CD14-positive monocyte (primary cell): ENCODE results near the gene SLC6A13. TPM values are rescaled to one million over a fixed set of nuclear protein-coding genes. Genes with fewer than 3 reads are reported as not detected.

Experiments used
- DNase-seq, 3 donors: peaks; one replicate each; pipeline ENCODE4 v3.0.0-alpha.2; 2011 to 2022
- H2AFZ ChIP-seq: 2 replicates; pipeline ENCODE4 v1.6.0; 2012; ENCODE audit warnings: mild to moderate bottlenecking, low read depth, low read length, inconsistent platforms; ENCODE audit not compliant: insufficient read depth, poor library complexity, severe bottlenecking
- H3K27ac ChIP-seq, 2 donors: 1 replicate in 1 of 2; 2 replicates in 1 of 2; pipeline ENCODE4 v1.5.1; 2012 to 2013; ENCODE audit warnings: low read length in 2 of 2, control low read depth in 1 of 2, inconsistent platforms in 1 of 2, low read depth in 1 of 2, mild to moderate bottlenecking in 1 of 2
- H3K27me3 ChIP-seq, 2 donors: one replicate each; pipeline versions ENCODE4 v1.6.0 to v1.6.1; 2011 to 2013; ENCODE audit warnings: low read length in 2 of 2; ENCODE audit not compliant: control insufficient read depth in 2 of 2, insufficient read depth in 2 of 2
- H3K36me3 ChIP-seq, 2 donors: replicated peaks in 1 of 2; 1 replicate in 1 of 2; 2 replicates in 1 of 2; pipeline versions ENCODE4 v1.5.1 to v1.6.1; 2012 to 2013; ENCODE audit warnings: low read length in 2 of 2, control low read depth in 1 of 2, inconsistent platforms in 1 of 2, mild to moderate bottlenecking in 1 of 2; ENCODE audit not compliant: insufficient read depth in 2 of 2, control insufficient read depth in 1 of 2
- H3K4me1 ChIP-seq, 2 donors: 1 replicate in 1 of 2; 2 replicates in 1 of 2; pipeline versions ENCODE4 v1.5.1 to v1.6.1; 2012 to 2013; ENCODE audit warnings: low read length in 2 of 2, control low read depth in 1 of 2, inconsistent platforms in 1 of 2, mild to moderate bottlenecking in 1 of 2, moderate library complexity in 1 of 2; ENCODE audit not compliant: insufficient read depth in 2 of 2, control insufficient read depth in 1 of 2
- H3K4me2 ChIP-seq: replicated peaks from 2 replicates; pipeline ENCODE3; 2012; ENCODE audit warnings: low read length, moderate library complexity, mild to moderate bottlenecking; ENCODE audit not compliant: poor library complexity, severe bottlenecking; ENCODE audit errors: extremely low read depth
- H3K4me3 ChIP-seq, 3 experiments: fragments of 200-600 bp in 1 of 3; sonication (generic) in 1 of 3; replicated peaks in 1 of 3; 1 replicate in 2 of 3; 2 replicates in 1 of 3; pipeline ENCODE4 v1.5.1; 2011 to 2013; ENCODE audit warnings: low read length in 3 of 3, mild to moderate bottlenecking in 3 of 3, control low read depth in 2 of 3, low read depth in 2 of 3, inconsistent platforms in 1 of 3, moderate library complexity in 1 of 3
- H3K79me2 ChIP-seq: 2 replicates; pipeline ENCODE4 v1.6.0; 2012; ENCODE audit warnings: mild to moderate bottlenecking, control low read depth, inconsistent platforms, low read length, moderate library complexity; ENCODE audit not compliant: insufficient read depth
- H3K9ac ChIP-seq: 2 replicates; pipeline ENCODE4 v1.6.0; 2017; ENCODE audit warnings: low read length, mild to moderate bottlenecking; ENCODE audit not compliant: insufficient read depth, poor library complexity, severe bottlenecking
- H3K9me3 ChIP-seq, 2 donors: replicated peaks in 1 of 2; 1 replicate in 1 of 2; 2 replicates in 1 of 2; pipeline versions ENCODE4 v1.5.1 to v1.6.1; 2012 to 2013; ENCODE audit warnings: low read length in 2 of 2, control low read depth in 1 of 2; ENCODE audit not compliant: control insufficient read depth in 1 of 2, insufficient read depth in 1 of 2
- H4K20me1 ChIP-seq: 2 replicates; pipeline ENCODE4 v1.6.0; 2012; ENCODE audit warnings: mild to moderate bottlenecking, low read length, control low read depth, moderate library complexity; ENCODE audit not compliant: insufficient read depth
- H3K27ac Mint-ChIP-seq, 7 donors: one replicate each; pipeline ENCODE4 v1.8.0; 2020; ENCODE audit warnings: mild to moderate bottlenecking in 7 of 7, mixed read lengths in 7 of 7, moderate library complexity in 6 of 7, inconsistent platforms in 2 of 7
- H3K27me3 Mint-ChIP-seq, 3 donors: one replicate each; pipeline ENCODE4 v1.8.0; 2021 to 2022; ENCODE audit warnings: low read depth in 3 of 3, mild to moderate bottlenecking in 3 of 3, mixed read lengths in 3 of 3, moderate library complexity in 3 of 3, inconsistent platforms in 1 of 3
- H3K36me3 Mint-ChIP-seq, 2 donors: one replicate each; pipeline ENCODE4 v1.8.0; 2020; ENCODE audit warnings: mixed read lengths in 2 of 2, inconsistent platforms in 1 of 2, mild to moderate bottlenecking in 1 of 2
- H3K4me1 Mint-ChIP-seq: one replicate; pipeline ENCODE4 v1.8.0; 2020; ENCODE audit warnings: mild to moderate bottlenecking, mixed read lengths
- H3K4me3 Mint-ChIP-seq, 2 donors: one replicate each; pipeline ENCODE4 v1.8.0; 2020; ENCODE audit warnings: mild to moderate bottlenecking in 2 of 2, mixed read lengths in 2 of 2, moderate library complexity in 1 of 2
- H3K9me3 Mint-ChIP-seq, 7 donors: one replicate each; pipeline ENCODE4 v1.8.0; 2020 to 2022; ENCODE audit warnings: mixed read lengths in 7 of 7, mild to moderate bottlenecking in 6 of 7, moderate library complexity in 6 of 7, inconsistent platforms in 2 of 7
- WGBS: methylation state at CpG from one replicate; pipeline ENCODE4 v1.1.5; 2013; ENCODE audit warnings: missing lambda C conversion rate; ENCODE audit not compliant: insufficient coverage; 5-methylcytosine and 5-hydroxymethylcytosine counted together
- intact Hi-C, 2 donors: fragments of 100-400 bp; cut with micrococcal nuclease; formaldehyde crosslinking; loops; one replicate each; pipeline versions ENCODE4 v1.15.0 to v1.15.1; 2023
- polyA plus RNA-seq, 3 donors: library from polyadenylated mRNA; depleted of rRNA in 1 of 3; unstranded in 2 of 3; stranded (reverse) in 1 of 3; fragments of 300-500 nt in 2 of 3; fragments of >200 nt in 1 of 3; fragmentation: Illumina TruSeq in 2 of 3; gene quantifications; 1 replicate in 2 of 3; 2 replicates in 1 of 3; pipeline ENCODE4 v1.2.3, GENCODE V29; 2012 to 2021
- TF ChIP-seq, protein P1 (sequence below): fragments of 200-600 bp; IDR thresholded peaks from one replicate; pipeline ENCODE4 v1.8.0; 2022; ENCODE audit warnings: antibody characterized with exemption, mild to moderate bottlenecking

Gene SLC6A13
- polyA plus RNA-seq, 3 donors: 0.13 TPM; not detected in 2

DNA sequence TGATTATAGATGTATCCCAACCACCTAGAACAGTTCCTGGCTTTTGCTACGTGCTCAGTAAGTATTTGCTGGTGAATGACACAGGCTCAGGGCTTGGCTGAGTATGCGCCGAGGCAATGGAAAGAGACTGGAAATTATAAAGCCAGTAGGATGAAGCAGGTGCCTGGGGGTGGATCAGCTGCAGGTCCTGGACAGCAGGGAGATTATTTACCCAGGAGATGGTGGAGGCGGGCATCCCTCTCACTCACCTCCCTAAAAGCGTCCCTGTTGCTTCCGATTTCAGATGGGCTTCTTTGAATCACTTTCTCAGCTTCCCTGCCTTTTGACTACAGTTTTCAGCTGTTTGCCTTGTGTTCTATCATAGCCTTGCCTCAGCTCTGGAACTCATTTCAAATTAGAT, 6.4 kb downstream of the SLC6A13 start:
- Histone ChIP-seq H2AFZ (no peak overlapping the region), H3K4me1 (no peaks in the 10 kb centered on the region), H3K9me3 (no peaks in the 10 kb centered on the region), H3K4me3 (no peak overlapping the region), H3K79me2 (no peaks in the 10 kb centered on the region), H3K9ac (no peak overlapping the region), H3K4me2 (no peak overlapping the region), H3K27ac (no peak overlapping the region), H4K20me1 (no peaks in the 10 kb centered on the region), H3K36me3 (no peaks in the 10 kb centered on the region), H3K27me3 (peaks cover 0 to 5% of the 10 kb centered on the region in 2 donors)
- Mint-ChIP-seq H3K27ac (no peak overlapping the region), H3K4me1 (no peaks in the 10 kb centered on the region), H3K4me3 (no peak overlapping the region), H3K9me3 (peaks cover 0 to 4% (median 0%) of the 10 kb centered on the region in 7 donors), H3K36me3 (no peaks in the 10 kb centered on the region), H3K27me3 (peaks cover 10 to 25% (median 19%) of the 10 kb centered on the region in 3 donors)
- WGBS: 91% methylated on average over 5 of the region's 6 CpGs
- DNase-seq: no peak
- TF ChIP-seq, protein P1, sequence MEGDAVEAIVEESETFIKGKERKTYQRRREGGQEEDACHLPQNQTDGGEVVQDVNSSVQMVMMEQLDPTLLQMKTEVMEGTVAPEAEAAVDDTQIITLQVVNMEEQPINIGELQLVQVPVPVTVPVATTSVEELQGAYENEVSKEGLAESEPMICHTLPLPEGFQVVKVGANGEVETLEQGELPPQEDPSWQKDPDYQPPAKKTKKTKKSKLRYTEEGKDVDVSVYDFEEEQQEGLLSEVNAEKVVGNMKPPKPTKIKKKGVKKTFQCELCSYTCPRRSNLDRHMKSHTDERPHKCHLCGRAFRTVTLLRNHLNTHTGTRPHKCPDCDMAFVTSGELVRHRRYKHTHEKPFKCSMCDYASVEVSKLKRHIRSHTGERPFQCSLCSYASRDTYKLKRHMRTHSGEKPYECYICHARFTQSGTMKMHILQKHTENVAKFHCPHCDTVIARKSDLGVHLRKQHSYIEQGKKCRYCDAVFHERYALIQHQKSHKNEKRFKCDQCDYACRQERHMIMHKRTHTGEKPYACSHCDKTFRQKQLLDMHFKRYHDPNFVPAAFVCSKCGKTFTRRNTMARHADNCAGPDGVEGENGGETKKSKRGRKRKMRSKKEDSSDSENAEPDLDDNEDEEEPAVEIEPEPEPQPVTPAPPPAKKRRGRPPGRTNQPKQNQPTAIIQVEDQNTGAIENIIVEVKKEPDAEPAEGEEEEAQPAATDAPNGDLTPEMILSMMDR: no peak
- intact Hi-C loops: no loop called here

DNA sequence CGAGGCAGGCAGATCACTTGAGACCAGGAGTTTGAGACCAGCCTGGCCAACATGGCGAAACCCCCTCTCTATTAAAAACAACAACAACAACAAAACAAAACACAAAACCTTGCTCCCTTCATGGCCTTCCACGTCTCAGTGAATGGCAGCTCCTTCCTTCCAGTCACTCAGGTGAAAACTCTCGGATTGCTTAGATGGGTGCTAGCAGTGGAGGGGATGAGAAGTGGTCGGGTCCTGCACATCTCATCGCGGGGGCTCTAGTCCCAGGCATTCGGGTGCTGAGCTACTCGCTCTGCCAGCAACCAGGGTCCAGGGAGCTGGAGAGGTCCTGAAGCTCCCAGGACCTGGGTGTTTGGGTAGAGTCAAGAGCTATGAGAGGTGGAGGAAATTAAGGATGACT, 7.7 kb downstream of the SLC6A13 start:
- Histone ChIP-seq H3K9me3 (no peaks in the 10 kb centered on the region), H3K9ac (no peak overlapping the region), H3K27me3 (peaks cover 0 to 5% of the 10 kb centered on the region in 2 donors), H3K4me3 (no peak overlapping the region), H3K79me2 (no peaks in the 10 kb centered on the region), H3K4me2 (no peak overlapping the region), H3K27ac (no peak overlapping the region), H4K20me1 (no peaks in the 10 kb centered on the region), H3K36me3 (no peaks in the 10 kb centered on the region), H2AFZ (no peak overlapping the region), H3K4me1 (no peaks in the 10 kb centered on the region)
- Mint-ChIP-seq H3K4me1 (no peaks in the 10 kb centered on the region), H3K36me3 (no peaks in the 10 kb centered on the region), H3K9me3 (peaks cover 0 to 4% (median 0%) of the 10 kb centered on the region in 7 donors), H3K27ac (no peak overlapping the region), H3K27me3 (peaks cover 10 to 23% (median 19%) of the 10 kb centered on the region in 3 donors), H3K4me3 (no peak overlapping the region)
- no peak for DNase-seq
- 96% methylated on average over 5 of the region's 9 CpGs for WGBS
- intact Hi-C loops: no loop called here
- TF ChIP-seq, protein P1: no peak
